ENCODE results near the gene PRDM15. TPM values are rescaled to one million over a fixed set of nuclear protein-coding genes. Genes with fewer than 3 reads are reported as not detected.

PRDM15 gene
- total and polyA plus RNA-seq, 7 donors: 1.2 to 6.9 (median 4.6) TPM

DNA sequence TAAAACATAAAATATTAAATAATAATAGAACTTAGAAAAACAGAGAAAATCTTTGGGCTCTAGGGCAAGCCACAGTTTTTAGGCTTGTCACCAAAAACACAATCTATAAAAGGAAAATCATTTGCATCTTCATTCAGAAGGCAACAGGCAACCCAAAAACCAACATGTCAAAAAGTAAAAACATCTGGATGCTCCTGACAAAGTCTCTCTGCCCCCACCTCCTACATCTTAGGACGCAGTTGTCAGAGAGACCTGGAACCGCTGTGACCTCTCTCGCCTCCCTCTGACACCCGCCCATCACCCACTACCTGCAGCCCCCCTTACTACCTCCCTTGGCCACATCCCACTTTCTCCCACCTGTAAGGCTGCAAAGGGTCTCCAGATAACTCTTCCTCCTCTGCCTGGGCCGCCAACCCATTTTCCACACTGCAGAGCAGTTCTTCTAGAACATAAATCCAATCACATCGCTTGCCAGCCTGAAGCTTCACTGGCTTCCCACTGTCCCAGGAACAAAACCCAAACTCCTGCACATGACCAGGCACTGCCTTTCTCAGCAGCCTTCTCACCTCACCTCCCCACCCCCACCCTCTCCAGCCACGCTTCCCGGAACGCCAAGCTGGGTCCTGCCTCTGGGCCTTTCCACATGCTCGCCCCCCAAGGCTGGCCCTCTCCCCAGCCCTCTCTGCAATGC, 14.7 kb downstream of the PRDM15 start:
- Histone ChIP-seq H3K27me3 (no peaks in the 10 kb centered on the region), H3K4me1 (peaks cover 0 to 7% (median 6%) of the 10 kb centered on the region in 4 donors), H3K9me3 (no peaks in the 10 kb centered on the region), H3K36me3 (peaks cover 0 to 4% (median 0%) of the 10 kb centered on the region in 4 donors), H3K4me3 (no peak overlapping the region), H3K27ac (no peak overlapping the region)
- no peak for DNase-seq
- TF ChIP-seq CTCF (IDR thresholded peaks at IDR 0.05): no peak
- no peak for TF ChIP-seq POLR2AphosphoS5 (IDR thresholded peaks at IDR 0.05)
- no peak for TF ChIP-seq POLR2A (IDR thresholded peaks at IDR 0.05)
- TF ChIP-seq EP300 (IDR thresholded peaks at IDR 0.05): no peak
- intact Hi-C loops (cut with DNase I): no loop called here
- 95 to 96% methylated on average over 10 of the region's 10 CpGs for WGBS, 2 donors

- Histone ChIP-seq H3K36me3 (peaks cover 0 to 15% (median 4%) of the 10 kb centered on the region in 4 donors), H3K27ac (no peak overlapping the region), H3K4me1 (peaks cover 0 to 7% (median 6%) of the 10 kb centered on the region in 4 donors), H3K27me3 (no peaks in the 10 kb centered on the region), H3K9me3 (no peaks in the 10 kb centered on the region), H3K4me3 (no peak overlapping the region)
- WGBS, 2 donors: 79 to 94% methylated on average over 4 of the region's 4 CpGs
- no peak for DNase-seq
- intact Hi-C loops (cut with DNase I): no loop called here
- TF ChIP-seq POLR2A (IDR thresholded peaks at IDR 0.05): no peak
- TF ChIP-seq CTCF (IDR thresholded peaks at IDR 0.05): no peak
- TF ChIP-seq EP300 (IDR thresholded peaks at IDR 0.05): no peak
- TF ChIP-seq POLR2AphosphoS5 (IDR thresholded peaks at IDR 0.05): no peak
Measured at GRCh38 chr21:41863439-41863740, 15.8 kb downstream of the PRDM15 start.

DNA sequence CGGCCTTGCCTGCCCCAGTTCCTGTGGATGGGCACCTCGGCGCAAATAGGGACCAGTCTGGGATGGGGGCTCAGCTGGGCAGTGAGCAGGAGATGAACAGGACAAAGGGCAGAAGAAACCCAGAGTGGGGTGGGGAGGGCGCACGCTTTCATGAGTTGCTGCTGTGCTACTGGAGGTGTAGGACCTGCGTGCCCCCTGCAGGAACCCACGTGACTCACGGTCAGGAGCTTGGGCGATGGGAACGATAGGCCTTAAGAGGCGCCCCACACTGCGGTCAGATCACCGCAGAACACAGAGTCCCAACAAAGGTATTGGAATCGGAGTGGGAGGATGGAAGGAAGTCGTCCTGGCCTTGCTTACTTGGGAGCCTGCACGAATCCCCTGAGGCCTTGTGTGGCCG, 17.2 kb downstream of the PRDM15 start:
- Histone ChIP-seq H3K36me3 (peaks cover 0 to 24% (median 5%) of the 10 kb centered on the region in 4 donors), H3K4me3 (no peak overlapping the region), H3K27me3 (no peaks in the 10 kb centered on the region), H3K9me3 (no peaks in the 10 kb centered on the region), H3K27ac (no peak overlapping the region), H3K4me1 (peaks cover 0 to 7% (median 6%) of the 10 kb centered on the region in 4 donors)
- 91 to 95% methylated on average over 17 of the region's 17 CpGs for WGBS, 2 donors
- intact Hi-C loops (cut with DNase I): no loop called here
- DNase-seq: no peak
- TF ChIP-seq POLR2A (IDR thresholded peaks at IDR 0.05): no peak

DNA sequence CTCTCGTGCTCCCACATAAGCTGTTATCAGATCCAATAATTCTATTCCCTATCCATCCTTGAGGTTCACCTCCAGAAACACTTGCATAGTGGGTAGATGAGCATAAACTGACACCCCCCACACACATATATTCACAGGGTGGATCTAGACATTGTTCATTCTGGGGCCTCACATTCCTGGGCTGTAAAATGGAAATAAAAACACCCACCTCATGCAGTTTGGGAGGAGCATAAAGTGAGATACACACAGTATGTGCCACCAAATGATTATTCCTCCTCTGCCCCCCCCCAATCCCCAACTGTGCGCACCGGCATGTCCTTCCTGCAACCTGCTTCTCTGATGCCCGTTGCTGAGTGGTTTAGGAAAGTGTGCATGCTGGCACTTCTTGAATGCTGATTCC, 17.9 kb downstream of the PRDM15 start:
- no peak overlapping the region for H3K4me3 ChIP-seq
- no peaks in the 10 kb centered on the region for H3K9me3 ChIP-seq
- TF ChIP-seq POLR2AphosphoS5 (IDR thresholded peaks at IDR 0.05) (no peak), EP300 (IDR thresholded peaks at IDR 0.05) (no peak), POLR2A (IDR thresholded peaks at IDR 0.05) (no peak), CTCF (IDR thresholded peaks at IDR 0.05) (no peak)
- intact Hi-C loops (cut with DNase I): no loop called here
- no peaks in the 10 kb centered on the region for H3K27me3 ChIP-seq
- no peak overlapping the region for H3K27ac ChIP-seq
- 92 to 95% methylated on average over 4 of the region's 4 CpGs for WGBS, 2 donors
- H3K4me1 ChIP-seq: peaks cover 0 to 7% (median 6%) of the 10 kb centered on the region in 4 donors
- H3K36me3 ChIP-seq: peaks cover 0 to 31% (median 8%) of the 10 kb centered on the region in 4 donors
- no peak for DNase-seq

DNA sequence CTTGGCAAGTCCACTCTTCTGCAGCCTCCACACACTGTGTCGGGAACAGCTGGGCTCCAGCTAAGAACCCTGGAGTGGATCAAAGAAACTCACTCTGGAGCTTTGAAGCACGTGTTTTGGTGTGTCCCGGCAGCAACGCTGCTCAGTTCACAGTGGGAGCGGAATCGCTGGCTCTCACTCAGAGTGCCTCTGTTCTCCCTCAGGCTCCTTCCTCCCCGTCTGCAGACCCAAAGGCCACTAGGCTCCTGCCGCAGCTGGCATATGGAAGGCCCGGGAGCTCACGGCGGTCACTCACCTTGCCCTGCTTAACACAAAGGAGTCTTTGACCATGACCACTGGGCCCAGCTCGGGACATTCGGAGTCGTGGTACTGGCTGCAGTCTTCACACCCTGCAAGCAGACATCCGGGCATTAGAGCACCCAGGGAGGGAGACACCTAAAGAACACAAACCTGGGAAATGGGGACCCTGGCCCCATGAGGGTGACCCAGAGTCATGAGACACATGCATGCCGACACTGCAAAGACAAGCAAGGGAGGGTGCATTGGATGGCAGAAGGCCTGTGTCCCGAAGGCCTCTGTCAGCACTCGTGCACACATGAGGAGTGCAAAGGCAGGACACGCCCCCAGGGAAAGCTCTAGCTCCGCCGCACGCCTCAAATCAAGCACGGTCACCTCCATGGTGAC, 19.7 kb downstream of the PRDM15 start:
- Histone ChIP-seq H3K27ac (no peak overlapping the region), H3K4me3 (no peak overlapping the region), H3K9me3 (no peaks in the 10 kb centered on the region), H3K27me3 (no peaks in the 10 kb centered on the region), H3K36me3 (peaks cover 0 to 43% (median 12%) of the 10 kb centered on the region in 4 donors), H3K4me1 (peaks cover 0 to 7% (median 6%) of the 10 kb centered on the region in 4 donors)
- TF ChIP-seq POLR2A (IDR thresholded peaks at IDR 0.05): no peak
- TF ChIP-seq POLR2AphosphoS5 (IDR thresholded peaks at IDR 0.05): no peak
- 96 to 97% methylated on average over 23 of the region's 23 CpGs for WGBS, 2 donors
- no peak for DNase-seq
- intact Hi-C loops (cut with DNase I): no loop called here
